GM21619 (cell line): ENCODE data around the gene ACBD4.

Experiments used
- ATAC-seq: cut with Tn5 transposase; IDR thresholded peaks from one replicate; pipeline ENCODE4 v1.9.1; 2021; ENCODE audit not compliant: unreplicated experiment

The ACBD4 gene

DNA sequence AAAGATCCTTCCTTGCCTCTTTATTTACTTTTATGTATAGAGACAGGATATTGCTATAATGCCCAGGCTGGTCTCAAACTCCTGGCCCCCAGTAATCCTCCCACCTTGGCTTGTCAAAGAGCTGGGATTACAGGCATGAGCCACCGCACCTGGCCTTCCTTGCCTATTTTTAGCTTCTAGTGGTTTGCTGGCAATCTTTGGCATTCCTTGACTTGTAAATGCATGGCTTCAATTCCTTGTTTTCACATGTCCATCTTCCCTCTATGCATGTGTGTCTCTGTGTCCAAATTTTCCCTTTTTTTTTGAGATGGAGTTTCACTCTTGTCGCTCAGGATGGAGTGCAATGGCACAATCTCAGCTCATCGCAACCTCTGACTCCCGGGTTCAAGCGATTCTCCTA is 48.7 kb downstream of the ACBD4 start:
- no peak for ATAC-seq

DNA sequence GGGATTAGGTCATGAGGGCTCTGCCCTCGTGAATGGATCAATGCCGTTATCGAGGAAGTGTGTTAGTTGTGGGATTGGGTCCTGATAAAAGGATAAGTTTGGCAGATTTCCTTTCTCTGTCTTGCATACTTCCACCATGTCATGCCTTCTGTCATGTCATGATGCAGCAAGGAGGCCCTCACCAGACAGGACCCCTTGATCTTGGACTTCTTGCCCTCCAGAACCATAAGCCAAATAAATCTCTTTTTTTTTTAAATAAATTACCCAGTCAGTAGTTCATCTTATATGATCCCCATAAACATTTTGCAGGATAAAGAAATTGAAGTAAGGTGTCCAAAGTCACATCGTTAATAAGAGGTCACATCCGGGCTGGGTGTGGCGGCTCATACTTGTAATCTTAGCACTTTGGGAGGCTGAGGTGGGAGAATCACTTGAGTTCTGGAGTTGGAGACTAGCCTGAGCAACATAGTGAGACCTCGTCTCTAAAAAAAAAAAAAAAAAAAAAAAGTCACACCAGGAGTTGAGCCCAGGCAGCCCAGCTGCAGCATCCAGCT is 51.4 kb downstream of the ACBD4 start:
- ATAC-seq, result no peak

DNA sequence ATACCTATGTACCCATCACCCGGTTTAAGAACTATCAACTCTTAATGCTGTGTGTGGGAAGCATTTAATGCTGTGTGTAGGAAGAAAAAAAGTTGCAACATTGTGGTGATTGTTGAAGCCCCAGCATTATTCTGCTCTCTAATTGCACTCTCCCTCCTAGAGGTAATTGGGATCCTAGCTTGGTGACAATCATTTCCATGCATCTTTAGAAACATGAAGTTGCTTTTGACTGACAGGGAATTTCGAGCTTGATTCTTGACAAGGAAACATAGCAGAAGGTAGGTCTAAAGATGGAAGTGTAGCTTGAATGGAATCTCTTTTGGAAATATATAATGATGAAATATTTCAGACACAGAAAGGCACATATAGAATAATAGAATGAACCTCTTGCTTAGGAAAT is 53.5 kb downstream of the ACBD4 start:
- ATAC-seq, result no peak

DNA sequence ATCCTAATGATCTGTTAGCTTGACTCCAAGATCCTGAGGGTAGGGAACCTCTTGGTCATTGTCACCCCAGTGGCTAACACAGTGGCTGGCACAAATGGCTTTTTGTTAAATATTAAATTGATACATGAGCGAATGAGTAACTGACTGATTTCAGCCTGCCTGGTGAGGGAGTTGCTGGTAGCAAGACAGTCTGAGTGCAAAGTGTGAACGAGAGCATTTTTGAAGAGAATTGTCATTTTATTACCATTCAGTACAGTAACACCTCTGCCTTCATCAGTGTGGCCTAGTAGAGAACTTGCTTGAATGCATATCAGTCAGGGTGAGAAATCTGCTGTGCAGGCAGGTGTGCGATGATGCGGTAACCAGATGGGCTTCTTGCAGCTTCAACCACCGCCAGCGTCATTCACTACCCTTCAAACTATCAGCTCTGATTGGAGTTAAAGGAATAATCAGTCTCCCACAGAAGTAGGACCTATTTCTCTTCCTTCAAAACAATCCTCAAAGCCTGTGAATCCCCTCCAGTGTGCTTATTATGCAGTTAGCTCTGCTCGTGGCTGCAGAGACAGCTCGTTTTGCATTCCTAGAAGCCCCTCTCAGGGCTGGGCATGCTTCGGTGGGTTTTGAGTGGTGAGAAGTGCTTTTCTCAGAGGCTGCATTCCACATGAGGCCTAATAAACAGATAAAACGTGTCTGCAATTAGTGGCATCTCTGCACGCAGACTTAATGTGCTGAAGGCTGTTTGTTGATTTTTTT is 55.2 kb downstream of the ACBD4 start:
- no peak for ATAC-seq
